Measurements from ENCODE around the gene PPP1CC. TPM values are rescaled to one million over a fixed set of nuclear protein-coding genes. Genes with fewer than 3 reads are reported as not detected.
A peak's percentile ranks its signal among the peaks of the same experiment; 100 is the strongest.

The PPP1CC gene
- total RNA-seq, 1 donor from 2014 or later = 156 TPM

GRCh38 chr12:110705309-110705708 is 37.4 kb downstream of the PPP1CC start:
- TF ChIP-seq, protein P1, sequence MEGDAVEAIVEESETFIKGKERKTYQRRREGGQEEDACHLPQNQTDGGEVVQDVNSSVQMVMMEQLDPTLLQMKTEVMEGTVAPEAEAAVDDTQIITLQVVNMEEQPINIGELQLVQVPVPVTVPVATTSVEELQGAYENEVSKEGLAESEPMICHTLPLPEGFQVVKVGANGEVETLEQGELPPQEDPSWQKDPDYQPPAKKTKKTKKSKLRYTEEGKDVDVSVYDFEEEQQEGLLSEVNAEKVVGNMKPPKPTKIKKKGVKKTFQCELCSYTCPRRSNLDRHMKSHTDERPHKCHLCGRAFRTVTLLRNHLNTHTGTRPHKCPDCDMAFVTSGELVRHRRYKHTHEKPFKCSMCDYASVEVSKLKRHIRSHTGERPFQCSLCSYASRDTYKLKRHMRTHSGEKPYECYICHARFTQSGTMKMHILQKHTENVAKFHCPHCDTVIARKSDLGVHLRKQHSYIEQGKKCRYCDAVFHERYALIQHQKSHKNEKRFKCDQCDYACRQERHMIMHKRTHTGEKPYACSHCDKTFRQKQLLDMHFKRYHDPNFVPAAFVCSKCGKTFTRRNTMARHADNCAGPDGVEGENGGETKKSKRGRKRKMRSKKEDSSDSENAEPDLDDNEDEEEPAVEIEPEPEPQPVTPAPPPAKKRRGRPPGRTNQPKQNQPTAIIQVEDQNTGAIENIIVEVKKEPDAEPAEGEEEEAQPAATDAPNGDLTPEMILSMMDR (IDR thresholded peaks at IDR 0.05; ENCODE audit: borderline replicate concordance) = no peak
- intact Hi-C loops (cut with micrococcal nuclease) = no loop called here
- no peaks in the 10 kb centered on the region for H3K4me1 ChIP-seq
- no peaks in the 10 kb centered on the region for H3K27me3 ChIP-seq (ENCODE audit: low read depth)
- no peak for DNase-seq
- H3K9me3 ChIP-seq (replicated peaks) = no peaks in the 10 kb centered on the region
- H3K27ac ChIP-seq (replicated peaks) = no peak overlapping the region
- no peak overlapping the region for H3K4me3 ChIP-seq
- H3K36me3 ChIP-seq = no peaks in the 10 kb centered on the region

- TF ChIP-seq, protein P1 (IDR thresholded peaks at IDR 0.05; ENCODE audit: borderline replicate concordance) = no peak
These were observed 37.9 kb downstream of the PPP1CC start for GRCh38 chr12:110704750-110705149.

DNA sequence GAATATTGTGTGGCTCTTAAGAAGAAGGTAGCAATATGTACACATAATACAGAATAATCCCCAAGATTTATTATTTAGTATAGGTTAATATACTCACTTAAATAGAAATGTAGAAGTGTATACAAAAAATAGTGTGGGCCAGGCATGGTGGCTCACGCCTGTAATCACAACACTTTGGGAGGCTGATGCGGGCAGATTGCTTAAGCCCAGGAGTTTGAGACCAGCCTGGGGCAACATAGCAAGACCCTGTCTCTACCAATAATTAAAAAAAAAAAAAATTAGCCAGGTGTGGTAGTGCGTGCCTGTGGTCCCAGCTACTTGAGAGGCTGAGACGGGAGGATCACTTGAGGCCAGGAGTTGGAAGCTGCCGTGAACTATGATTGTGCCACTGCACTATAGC is 38.5 kb downstream of the PPP1CC start:
- peaks cover 6% of the 10 kb centered on the region for H3K4me1 ChIP-seq
- DNase-seq = no peak
- TF ChIP-seq, protein P1 (IDR thresholded peaks at IDR 0.05; ENCODE audit: borderline replicate concordance) = no peak
- no peaks in the 10 kb centered on the region for H3K9me3 ChIP-seq (replicated peaks)
- H3K27me3 ChIP-seq (ENCODE audit: low read depth) = no peaks in the 10 kb centered on the region
- no peak overlapping the region for H3K4me3 ChIP-seq
- intact Hi-C loops (cut with micrococcal nuclease) = no loop called here
- H3K36me3 ChIP-seq = no peaks in the 10 kb centered on the region
- no peak overlapping the region for H3K27ac ChIP-seq (replicated peaks)

More at GRCh38 chr12:110704750-110705149, 37.9 kb downstream of the PPP1CC start:
- peaks cover under 1% of the 10 kb centered on the region for H3K4me1 ChIP-seq
- no peaks in the 10 kb centered on the region for H3K36me3 ChIP-seq
- no peaks in the 10 kb centered on the region for H3K27me3 ChIP-seq (ENCODE audit: low read depth)
- no peak overlapping the region for H3K4me3 ChIP-seq
- H3K27ac ChIP-seq (replicated peaks) = no peak overlapping the region
- H3K9me3 ChIP-seq (replicated peaks) = no peaks in the 10 kb centered on the region
- intact Hi-C loops (cut with micrococcal nuclease) = no loop called here
- no peak for DNase-seq

DNA sequence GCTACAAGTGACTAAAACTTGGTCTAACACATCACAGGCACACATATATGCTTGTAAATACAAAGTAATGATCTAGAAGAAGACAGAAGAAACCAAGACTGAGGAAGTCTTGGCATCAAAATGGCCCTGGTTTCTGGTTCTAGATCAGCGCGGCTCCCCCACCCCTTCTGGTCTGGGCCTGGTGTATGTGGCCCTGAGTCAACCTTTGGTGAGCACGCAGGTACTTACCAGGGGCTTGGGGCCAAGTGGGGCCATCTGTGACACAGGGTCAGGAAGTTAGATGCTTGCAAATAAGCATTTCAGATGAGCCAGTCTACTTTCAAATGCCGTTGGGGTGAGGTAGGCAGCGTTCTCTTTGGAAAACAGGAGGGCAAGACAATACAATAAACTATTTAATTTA is 40.6 kb downstream of the PPP1CC start:
- intact Hi-C loops (cut with micrococcal nuclease) = no loop called here
- H3K27ac ChIP-seq (replicated peaks) = no peak overlapping the region

DNA sequence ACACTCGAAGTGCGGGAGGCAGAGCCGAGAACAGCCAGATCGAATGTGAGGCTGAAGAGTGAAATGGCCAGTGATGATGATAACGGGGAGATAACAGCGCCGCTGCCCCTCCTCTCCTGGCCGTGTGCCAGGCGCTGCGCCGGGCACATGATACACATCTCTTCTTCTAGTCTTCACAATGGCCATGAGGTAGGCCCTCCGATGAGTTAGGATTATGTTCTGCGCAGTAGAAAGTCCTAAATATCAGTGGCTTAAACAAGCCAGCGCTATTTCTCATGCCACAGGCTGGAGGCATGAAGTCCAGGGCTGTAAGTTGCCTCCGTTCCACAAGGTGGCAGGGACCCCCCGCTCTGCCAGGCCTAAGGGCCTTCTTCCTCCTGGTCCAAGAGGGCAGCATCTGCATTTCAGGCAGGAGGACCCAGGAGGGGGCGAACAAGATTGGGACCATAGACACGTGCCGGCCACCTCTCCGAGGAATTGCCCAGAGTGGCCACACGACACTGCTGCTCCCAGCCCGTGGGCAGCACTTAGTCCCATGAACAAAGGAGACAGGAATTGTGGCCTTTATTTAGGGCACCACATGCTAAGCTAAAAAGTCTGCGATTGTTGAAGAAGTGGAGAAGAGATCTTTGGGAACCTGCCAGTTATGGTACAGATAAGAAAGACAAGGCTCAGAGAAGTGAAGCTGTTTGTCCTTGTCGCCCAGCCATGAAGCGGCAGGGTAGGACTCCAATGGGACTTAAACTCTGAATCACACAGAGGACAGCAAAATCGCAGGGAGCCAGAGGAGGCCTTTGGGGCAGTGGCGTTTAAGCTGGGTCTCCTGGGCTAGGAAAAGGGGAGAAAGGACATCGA is 42.9 kb downstream of the PPP1CC start:
- Histone ChIP-seq H3K4me3 (peak overlapping the region; percentile 45), H3K9me3 (replicated peaks) (no peaks in the 10 kb centered on the region), H3K4me1 (peaks cover 25% of the 10 kb centered on the region), H3K27ac (replicated peaks) (peak overlapping the region; percentile 73), H3K27me3 (ENCODE audit: low read depth) (no peaks in the 10 kb centered on the region), H3K36me3 (no peaks in the 10 kb centered on the region)
- TF ChIP-seq, protein P1 (IDR thresholded peaks at IDR 0.05; ENCODE audit: borderline replicate concordance) = peak; percentile 36
- intact Hi-C loops (cut with micrococcal nuclease) = no loop called here
- DNase-seq = no peak

More for the DNA sequence above, 40.6 kb downstream of the PPP1CC start:
- Histone ChIP-seq H3K4me1 (peaks cover 25% of the 10 kb centered on the region), H3K4me3 (no peak overlapping the region), H3K9me3 (replicated peaks) (no peaks in the 10 kb centered on the region), H3K36me3 (no peaks in the 10 kb centered on the region), H3K27me3 (ENCODE audit: low read depth) (no peaks in the 10 kb centered on the region)
- TF ChIP-seq, protein P1 (IDR thresholded peaks at IDR 0.05; ENCODE audit: borderline replicate concordance) = no peak
- no peak for DNase-seq
